ENCODE data around the gene CEBPG.

Gene CEBPG

DNA sequence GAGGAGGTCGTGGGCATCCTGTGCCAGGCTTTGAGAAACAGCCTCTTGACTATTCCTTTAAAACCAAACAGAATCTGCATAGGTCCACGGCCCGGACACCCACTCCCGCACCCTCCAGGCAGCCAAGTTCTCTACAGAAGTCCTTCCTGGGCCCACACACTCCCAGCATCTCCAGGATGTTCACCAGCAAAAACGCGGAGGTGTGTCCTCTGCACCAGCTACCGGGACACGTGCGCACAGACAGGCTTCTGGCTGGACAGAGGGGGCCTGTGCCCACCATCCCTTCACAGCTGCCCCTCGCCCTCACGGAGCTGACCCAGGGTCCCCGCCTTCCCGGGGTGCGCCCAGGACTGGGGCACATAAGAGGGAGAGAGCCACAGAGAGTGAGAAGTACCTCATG, 44.2 kb downstream of the CEBPG start:
- Histone ChIP-seq H3K27me3 (ENCODE audit: insufficient read depth, low read length, poor library complexity, severe bottlenecking) (no peaks in the 10 kb centered on the region), H3F3A (ENCODE audit: low read depth) (no peaks in the 10 kb centered on the region), H2AFZ (ENCODE audit: low read length) (no peak overlapping the region), H3K79me2 (ENCODE audit: insufficient read depth, low read length) (no peaks in the 10 kb centered on the region), H3K9me2 (replicated peaks; ENCODE audit: low read depth, low read length) (no peaks in the 10 kb centered on the region), H3K4me2 (ENCODE audit: low read depth, low read length, poor library complexity, severe bottlenecking) (no peak overlapping the region), H3K4me1 (ENCODE audit: insufficient read depth, low read length, poor library complexity, severe bottlenecking) (peaks cover 3% of the 10 kb centered on the region), H4K20me1 (ENCODE audit: insufficient read depth, low read length, poor library complexity, severe bottlenecking) (no peaks in the 10 kb centered on the region), H3K9me3 (ENCODE audit: insufficient read depth, low read depth, low read length) (no peaks in the 10 kb centered on the region), H3K36me3 (ENCODE audit: insufficient read depth, low read length) (no peaks in the 10 kb centered on the region), H3K4me3 (ENCODE audit: low read length, poor library complexity, severe bottlenecking) (no peak overlapping the region), H3K9ac (ENCODE audit: low read depth, low read length, poor library complexity, severe bottlenecking) (no peak overlapping the region)
- TF ChIP-seq CTCF (conservative IDR thresholded peaks at IDR 0.05; ENCODE audit: low read length) (no peak), EZH2phosphoT487 (IDR thresholded peaks at IDR 0.05; ENCODE audit: borderline replicate concordance) (no peak)

GRCh38 chr19:33418461-33418860, 45.0 kb downstream of the CEBPG start:
- no peaks in the 10 kb centered on the region for H3K9me3 ChIP-seq (ENCODE audit: insufficient read depth, low read depth, low read length)
- H3K9ac ChIP-seq (ENCODE audit: low read depth, low read length, poor library complexity, severe bottlenecking), result no peak overlapping the region
- no peak overlapping the region for H3K4me3 ChIP-seq (ENCODE audit: low read length, poor library complexity, severe bottlenecking)
- H3K4me1 ChIP-seq (ENCODE audit: insufficient read depth, low read length, poor library complexity, severe bottlenecking), result peaks cover 3% of the 10 kb centered on the region
- H3K9me2 ChIP-seq (replicated peaks; ENCODE audit: low read depth, low read length), result no peaks in the 10 kb centered on the region
- H3K36me3 ChIP-seq (ENCODE audit: insufficient read depth, low read length), result no peaks in the 10 kb centered on the region
- H3F3A ChIP-seq (ENCODE audit: low read depth), result no peaks in the 10 kb centered on the region
- no peaks in the 10 kb centered on the region for H4K20me1 ChIP-seq (ENCODE audit: insufficient read depth, low read length, poor library complexity, severe bottlenecking)
- no peak overlapping the region for H2AFZ ChIP-seq (ENCODE audit: low read length)
- no peak overlapping the region for H3K4me2 ChIP-seq (ENCODE audit: low read depth, low read length, poor library complexity, severe bottlenecking)
- H3K79me2 ChIP-seq (ENCODE audit: insufficient read depth, low read length), result no peaks in the 10 kb centered on the region
- no peak for TF ChIP-seq EZH2phosphoT487 (IDR thresholded peaks at IDR 0.05; ENCODE audit: borderline replicate concordance)
- no peak for TF ChIP-seq CTCF (conservative IDR thresholded peaks at IDR 0.05; ENCODE audit: low read length)
- H3K27me3 ChIP-seq (ENCODE audit: insufficient read depth, low read length, poor library complexity, severe bottlenecking), result no peaks in the 10 kb centered on the region

DNA sequence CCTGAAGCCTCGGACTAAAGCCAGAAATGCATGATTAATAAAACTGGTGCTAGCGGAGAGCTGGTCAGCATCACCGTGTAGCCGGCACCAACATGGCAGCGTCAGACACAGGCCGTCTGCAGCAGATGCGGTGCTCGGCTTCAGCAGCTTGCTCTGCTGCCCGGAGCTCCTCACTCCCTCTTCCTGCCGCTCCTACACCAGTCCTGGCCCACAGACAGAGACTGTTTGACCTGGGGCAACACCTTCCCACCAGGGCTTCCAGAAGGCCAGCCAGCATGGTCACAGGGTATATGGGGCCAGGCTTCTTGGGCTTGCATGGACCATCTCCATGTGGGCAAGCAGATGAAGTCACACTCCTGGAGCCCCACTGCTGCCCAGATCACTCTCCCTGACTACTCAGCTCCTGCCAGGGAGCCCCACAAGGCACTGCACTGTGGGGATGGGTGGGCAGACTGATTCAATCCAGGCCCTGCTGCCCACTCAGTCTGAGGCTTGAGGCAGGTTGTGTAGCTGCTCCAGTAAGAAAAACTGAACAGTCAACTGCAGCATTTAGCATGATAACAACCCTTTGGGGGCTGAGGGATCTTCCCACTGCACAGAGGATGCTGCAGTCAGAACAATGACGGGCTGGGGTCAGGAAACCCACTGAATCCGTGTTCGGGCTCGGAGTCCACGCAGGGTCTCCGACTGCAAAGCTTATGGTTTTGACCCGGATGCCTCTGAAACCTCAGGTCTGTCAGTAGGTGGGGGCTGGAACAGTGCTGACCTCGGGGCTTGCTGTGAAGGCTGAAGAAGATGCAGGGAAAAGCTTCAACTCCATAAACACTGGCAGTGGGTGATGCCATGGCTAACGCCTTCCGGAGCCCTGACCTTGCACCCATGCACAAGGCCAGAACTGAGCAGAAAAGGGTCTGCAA, 45.6 kb downstream of the CEBPG start:
- H3K9me3 ChIP-seq (ENCODE audit: insufficient read depth, low read depth, low read length), result no peaks in the 10 kb centered on the region
- H3K27me3 ChIP-seq (ENCODE audit: insufficient read depth, low read length, poor library complexity, severe bottlenecking), result no peaks in the 10 kb centered on the region
- no peaks in the 10 kb centered on the region for H3K79me2 ChIP-seq (ENCODE audit: insufficient read depth, low read length)
- H3K9ac ChIP-seq (ENCODE audit: low read depth, low read length, poor library complexity, severe bottlenecking), result no peak overlapping the region
- TF ChIP-seq EZH2phosphoT487 (IDR thresholded peaks at IDR 0.05; ENCODE audit: borderline replicate concordance) (no peak), CTCF (conservative IDR thresholded peaks at IDR 0.05; ENCODE audit: low read length) (no peak)
- no peaks in the 10 kb centered on the region for H3K9me2 ChIP-seq (replicated peaks; ENCODE audit: low read depth, low read length)
- H4K20me1 ChIP-seq (ENCODE audit: insufficient read depth, low read length, poor library complexity, severe bottlenecking), result no peaks in the 10 kb centered on the region
- no peak overlapping the region for H3K4me2 ChIP-seq (ENCODE audit: low read depth, low read length, poor library complexity, severe bottlenecking)
- H2AFZ ChIP-seq (ENCODE audit: low read length), result no peak overlapping the region
- H3K36me3 ChIP-seq (ENCODE audit: insufficient read depth, low read length), result no peaks in the 10 kb centered on the region
- no peak overlapping the region for H3K4me3 ChIP-seq (ENCODE audit: low read length, poor library complexity, severe bottlenecking)
- H3K4me1 ChIP-seq (ENCODE audit: insufficient read depth, low read length, poor library complexity, severe bottlenecking), result peaks cover 3% of the 10 kb centered on the region
- no peaks in the 10 kb centered on the region for H3F3A ChIP-seq (ENCODE audit: low read depth)

Measured in Loucy (cell line).